ENCODE results near the gene PRRT1.
"Not testable (repeated sequence)": the region's sequence is repeated elsewhere in the genome, so short reads cannot be mapped to it uniquely, and the experiment has no call there.

PRRT1 gene

DNA sequence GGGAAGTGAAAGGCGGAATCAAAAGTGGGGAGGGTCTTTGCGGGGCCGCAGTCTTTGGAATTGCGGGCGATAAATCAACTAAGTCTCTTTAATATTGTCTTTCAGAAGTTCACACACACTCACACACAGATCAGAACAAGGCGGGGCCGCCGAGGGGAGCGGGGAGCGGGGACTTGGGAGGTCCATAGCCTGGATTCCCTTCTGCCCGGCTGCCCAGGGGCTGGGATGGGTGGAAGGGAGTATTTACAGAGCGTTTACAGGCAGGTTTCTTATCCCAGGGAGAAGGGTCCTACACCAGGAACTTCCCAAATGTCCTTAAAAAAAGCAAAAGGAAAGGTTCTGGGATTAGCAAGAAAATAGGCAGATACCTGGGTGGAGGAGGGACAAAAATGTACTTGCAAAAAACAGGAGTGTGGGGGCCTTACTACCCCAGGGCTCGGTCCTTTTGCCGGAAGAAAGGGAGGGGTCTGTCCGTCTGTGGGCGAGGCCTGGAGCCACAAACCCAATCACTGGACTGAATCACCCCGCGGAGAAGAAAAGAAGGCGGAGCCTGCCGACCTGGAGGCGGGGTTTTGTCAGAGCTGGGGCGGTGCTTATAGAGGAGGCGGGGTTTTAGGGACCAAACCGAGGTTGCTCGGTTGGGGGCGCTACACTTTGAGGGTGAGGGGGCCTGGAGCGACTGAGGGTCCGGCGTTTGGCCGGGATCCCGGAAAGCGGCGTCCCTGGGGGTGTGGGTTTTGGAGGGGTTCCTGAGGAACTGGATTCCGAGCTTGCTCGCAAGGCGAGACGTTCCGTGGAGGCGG lies 3.2 kb downstream of the PRRT1 start:
- TF ChIP-seq, protein P1, sequence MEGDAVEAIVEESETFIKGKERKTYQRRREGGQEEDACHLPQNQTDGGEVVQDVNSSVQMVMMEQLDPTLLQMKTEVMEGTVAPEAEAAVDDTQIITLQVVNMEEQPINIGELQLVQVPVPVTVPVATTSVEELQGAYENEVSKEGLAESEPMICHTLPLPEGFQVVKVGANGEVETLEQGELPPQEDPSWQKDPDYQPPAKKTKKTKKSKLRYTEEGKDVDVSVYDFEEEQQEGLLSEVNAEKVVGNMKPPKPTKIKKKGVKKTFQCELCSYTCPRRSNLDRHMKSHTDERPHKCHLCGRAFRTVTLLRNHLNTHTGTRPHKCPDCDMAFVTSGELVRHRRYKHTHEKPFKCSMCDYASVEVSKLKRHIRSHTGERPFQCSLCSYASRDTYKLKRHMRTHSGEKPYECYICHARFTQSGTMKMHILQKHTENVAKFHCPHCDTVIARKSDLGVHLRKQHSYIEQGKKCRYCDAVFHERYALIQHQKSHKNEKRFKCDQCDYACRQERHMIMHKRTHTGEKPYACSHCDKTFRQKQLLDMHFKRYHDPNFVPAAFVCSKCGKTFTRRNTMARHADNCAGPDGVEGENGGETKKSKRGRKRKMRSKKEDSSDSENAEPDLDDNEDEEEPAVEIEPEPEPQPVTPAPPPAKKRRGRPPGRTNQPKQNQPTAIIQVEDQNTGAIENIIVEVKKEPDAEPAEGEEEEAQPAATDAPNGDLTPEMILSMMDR (IDR thresholded peaks at IDR 0.05; ENCODE audit: extremely low read depth, missing control alignments), result no peak
- no peak for DNase-seq (ENCODE audit: low spot score)

DNA sequence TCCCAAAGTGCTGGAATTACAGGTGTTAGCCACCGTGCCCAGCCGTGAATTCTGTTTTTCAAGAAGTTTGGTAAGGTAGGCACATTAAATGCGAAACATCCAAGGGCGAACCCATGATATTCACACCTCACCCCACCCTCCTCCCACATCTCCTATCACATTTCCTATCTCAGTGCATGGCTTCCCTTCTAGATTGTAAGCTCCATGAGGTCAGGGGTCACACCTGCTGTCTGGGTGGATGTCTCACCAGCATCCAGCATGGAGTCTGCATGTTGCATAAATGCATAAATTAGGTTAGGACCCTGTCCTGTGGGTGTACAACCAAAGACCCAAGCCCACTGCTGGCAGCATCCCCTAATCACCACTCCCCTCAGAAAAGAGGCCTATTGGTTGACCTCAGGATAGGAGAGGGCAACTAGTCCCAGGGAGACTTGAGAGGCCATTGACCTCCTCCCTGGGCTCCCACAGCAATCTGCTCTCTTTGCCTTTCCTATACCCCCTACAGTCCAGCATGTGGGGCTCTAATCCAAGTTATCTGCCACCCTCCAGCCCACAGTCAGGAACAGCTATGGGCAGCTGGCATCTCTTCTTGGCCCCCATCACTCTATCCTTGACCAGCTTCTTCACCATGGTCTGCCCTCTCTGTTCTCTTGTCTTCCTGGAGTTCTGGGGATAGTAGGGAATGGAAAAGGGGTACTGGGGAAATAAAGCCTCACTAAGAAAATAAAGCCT lies 4.2 kb downstream of the PRRT1 start:
- no peak for DNase-seq (ENCODE audit: low spot score)
- TF ChIP-seq, protein P1 (IDR thresholded peaks at IDR 0.05; ENCODE audit: extremely low read depth, missing control alignments), result no peak

DNA sequence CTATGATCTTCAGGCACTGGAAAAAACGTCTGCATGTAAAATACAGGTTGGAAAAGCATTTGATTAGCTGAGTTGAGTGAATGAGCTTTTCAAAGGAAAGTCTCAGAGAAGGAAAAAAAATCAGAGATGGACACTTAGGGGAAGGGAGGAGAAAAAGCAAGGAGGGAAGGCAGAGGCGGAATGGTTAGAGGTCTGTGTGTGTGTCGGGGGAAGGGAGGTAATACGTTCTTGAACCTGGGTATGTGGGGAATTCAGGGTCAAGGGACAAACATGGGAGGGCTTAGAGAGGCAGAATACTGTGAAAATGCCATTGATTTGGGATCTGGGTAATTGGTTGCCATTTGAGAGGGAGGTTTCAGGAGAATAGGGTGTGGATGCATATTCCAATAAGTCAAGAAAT lies 5.1 kb downstream of the PRRT1 start:
- TF ChIP-seq, protein P1 (IDR thresholded peaks at IDR 0.05; ENCODE audit: extremely low read depth, missing control alignments), result no peak
- DNase-seq (ENCODE audit: low spot score), result no peak

DNA sequence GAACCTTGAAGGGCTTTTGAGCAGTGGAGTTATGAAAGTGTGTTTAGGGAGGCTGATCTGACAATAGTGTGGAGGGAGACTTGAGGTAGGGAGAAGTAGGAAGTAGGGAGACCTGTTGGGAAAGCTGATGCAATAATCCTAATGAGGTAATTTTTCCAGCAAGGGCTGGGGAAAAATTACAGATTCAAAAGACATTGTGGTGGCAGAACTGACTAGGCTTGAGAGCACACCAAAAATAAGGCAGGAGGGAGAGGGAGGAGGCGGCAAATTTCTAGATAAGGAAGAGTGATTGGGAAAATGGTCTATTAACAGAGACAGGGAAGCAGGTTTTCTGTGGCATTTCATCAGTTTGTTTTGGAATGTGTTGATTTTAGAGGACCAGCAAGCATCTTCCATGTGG lies 5.5 kb downstream of the PRRT1 start:
- TF ChIP-seq, protein P1 (IDR thresholded peaks at IDR 0.05; ENCODE audit: extremely low read depth, missing control alignments), result no peak

DNA sequence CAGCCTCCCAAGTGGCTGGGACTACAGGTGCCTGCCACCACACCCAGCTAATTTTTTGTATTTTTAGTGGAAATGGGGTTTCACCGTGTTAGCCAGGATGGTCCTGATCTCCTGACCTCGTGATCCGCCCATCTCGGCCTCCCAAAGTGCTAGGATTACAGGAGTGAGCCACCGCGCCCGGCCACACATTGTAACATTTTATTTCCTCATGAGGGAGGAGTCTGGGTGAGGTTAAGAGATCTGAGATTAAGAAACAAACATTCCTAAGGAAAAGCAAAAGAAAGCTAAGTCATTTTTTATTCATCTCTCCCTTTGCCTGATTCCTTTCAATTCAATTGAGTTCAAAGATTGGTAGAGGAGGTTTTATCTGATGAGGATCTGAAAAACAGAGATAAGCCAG lies 7.5 kb downstream of the PRRT1 start:
- not testable (repeated sequence) for DNase-seq (ENCODE audit: low spot score)

More for the DNA sequence above, 5.5 kb downstream of the PRRT1 start:
- DNase-seq (ENCODE audit: low spot score), result no peak

DNA sequence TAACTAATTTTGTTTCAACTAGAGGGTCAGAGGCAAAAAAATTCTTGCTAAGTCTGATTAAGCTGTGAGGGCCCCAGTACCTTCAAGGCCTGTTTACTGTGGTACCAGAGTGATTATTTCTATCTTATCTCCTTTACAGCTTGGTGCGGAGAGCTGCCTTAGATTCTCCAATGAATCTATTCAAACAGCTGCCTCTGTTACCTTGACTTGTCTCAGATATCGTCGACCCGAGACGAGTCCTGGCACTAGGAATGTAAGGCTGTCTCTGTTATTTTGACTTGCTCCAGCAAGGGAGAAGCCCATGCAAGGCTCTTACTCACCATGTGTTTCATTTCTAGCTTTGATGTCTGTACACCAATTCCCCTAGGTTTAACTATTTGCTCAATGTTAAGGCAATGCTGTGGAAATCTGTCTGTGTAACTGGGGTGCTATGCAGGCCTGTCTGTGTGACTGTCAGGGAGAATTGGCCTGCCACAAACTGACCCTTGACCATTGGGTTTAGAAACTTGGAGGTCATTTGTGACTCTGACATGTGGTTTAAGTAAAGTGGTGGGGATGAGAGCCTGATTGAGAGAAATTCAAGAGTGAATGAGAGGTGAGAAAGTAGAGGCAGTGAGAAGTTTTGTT lies 11.2 kb downstream of the PRRT1 start:
- DNase-seq (ENCODE audit: low spot score), result no peak
- TF ChIP-seq, protein P1 (IDR thresholded peaks at IDR 0.05; ENCODE audit: extremely low read depth, missing control alignments), result no peak

DNA sequence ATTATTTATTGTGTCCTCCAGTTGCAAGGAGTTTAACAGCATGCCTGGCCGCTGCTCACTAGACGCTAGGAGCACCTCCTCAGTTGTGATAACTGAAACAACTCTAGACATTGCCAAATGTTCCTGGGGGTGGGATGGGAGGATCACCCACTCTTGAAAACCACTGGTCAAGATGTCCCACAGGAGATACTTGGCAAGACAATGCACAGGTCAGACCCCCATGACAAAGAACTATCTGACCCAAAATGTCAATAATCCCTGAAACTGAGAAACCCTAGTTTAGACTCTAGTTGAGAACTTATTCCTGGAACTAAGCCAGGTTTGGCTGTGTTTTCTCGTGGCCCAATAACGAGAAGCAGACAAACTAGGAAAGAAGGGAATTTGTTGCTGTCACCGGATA lies 12.1 kb downstream of the PRRT1 start:
- TF ChIP-seq, protein P1 (IDR thresholded peaks at IDR 0.05; ENCODE audit: extremely low read depth, missing control alignments), result no peak
- DNase-seq (ENCODE audit: low spot score), result no peak

Measured in GM20000 (cell line).